Measurements from ENCODE around the gene SLC16A4.

DNA sequence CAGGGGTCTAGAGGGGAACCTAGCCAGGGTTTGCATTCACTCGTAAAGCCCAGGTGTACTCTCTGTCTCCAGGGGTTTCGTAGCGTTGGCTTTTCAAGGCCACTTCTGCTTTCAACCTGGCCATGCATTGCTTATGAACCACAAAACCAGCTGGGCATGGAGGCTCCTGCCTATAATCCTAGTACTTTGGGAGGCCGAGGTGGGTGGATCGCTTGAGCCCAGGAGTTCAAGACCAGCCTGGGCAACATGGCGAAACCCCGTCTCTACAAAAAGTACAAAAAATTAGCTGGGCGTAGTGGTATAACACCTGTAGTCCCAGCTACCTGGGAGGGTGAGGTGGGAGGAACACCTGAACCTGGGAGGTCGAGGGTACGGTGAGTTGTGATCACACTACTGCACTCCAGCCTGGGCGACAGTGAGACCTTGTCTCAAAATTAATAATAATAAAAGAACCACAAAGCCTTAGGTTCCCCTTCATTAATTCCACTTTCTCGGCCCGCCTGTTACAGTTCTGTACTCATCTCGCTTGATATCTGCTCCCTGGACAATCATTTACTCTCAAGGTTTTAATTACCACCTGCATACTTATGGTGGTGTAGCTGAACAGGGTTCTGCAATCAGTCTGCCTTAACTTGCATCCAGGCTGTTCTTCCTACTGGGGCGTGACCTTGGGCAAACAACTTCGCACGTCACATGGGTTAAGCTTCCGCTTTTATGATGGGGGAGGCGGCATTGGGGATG is 6.1 kb downstream of the SLC16A4 start:
- TF ChIP-seq, protein P1, sequence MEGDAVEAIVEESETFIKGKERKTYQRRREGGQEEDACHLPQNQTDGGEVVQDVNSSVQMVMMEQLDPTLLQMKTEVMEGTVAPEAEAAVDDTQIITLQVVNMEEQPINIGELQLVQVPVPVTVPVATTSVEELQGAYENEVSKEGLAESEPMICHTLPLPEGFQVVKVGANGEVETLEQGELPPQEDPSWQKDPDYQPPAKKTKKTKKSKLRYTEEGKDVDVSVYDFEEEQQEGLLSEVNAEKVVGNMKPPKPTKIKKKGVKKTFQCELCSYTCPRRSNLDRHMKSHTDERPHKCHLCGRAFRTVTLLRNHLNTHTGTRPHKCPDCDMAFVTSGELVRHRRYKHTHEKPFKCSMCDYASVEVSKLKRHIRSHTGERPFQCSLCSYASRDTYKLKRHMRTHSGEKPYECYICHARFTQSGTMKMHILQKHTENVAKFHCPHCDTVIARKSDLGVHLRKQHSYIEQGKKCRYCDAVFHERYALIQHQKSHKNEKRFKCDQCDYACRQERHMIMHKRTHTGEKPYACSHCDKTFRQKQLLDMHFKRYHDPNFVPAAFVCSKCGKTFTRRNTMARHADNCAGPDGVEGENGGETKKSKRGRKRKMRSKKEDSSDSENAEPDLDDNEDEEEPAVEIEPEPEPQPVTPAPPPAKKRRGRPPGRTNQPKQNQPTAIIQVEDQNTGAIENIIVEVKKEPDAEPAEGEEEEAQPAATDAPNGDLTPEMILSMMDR (IDR thresholded peaks at IDR 0.05; ENCODE audit: insufficient read depth, low read depth, low read length): no peak
- TF ChIP-seq EZH2 (IDR thresholded peaks at IDR 0.05; ENCODE audit: insufficient read depth, low read length): no peak
